Tibial artery (tissue), 4 donors: ENCODE results near the gene KYNU.

ENCODE experiments used
- DNase-seq, 2 donors: peaks; one replicate each; pipeline ENCODE4 v3.0.0-alpha.2; 2019
- H3K27ac ChIP-seq, 2 donors: fragments of 200-600 bp; sonication (generic) in 1 of 2; 1 replicate in 1 of 2; 2 replicates in 1 of 2; pipeline ENCODE4 v1.5.1; 2018 to 2019; ENCODE audit warnings: mild to moderate bottlenecking in 1 of 2
- H3K27me3 ChIP-seq, 2 donors: fragments of 200-600 bp; sonication (generic) in 1 of 2; one replicate each; pipeline versions ENCODE4 v1.5.1 to v1.6.0; 2016 to 2019
- H3K36me3 ChIP-seq, 3 donors: fragments of 200-600 bp; sonication (generic) in 2 of 3; one replicate each; pipeline ENCODE4 v1.5.1; 2016 to 2019; ENCODE audit warnings: mild to moderate bottlenecking in 2 of 3
- H3K4me1 ChIP-seq, 4 donors: fragments of 200-600 bp; sonication (generic) in 2 of 4; 1 replicate in 3 of 4; 2 replicates in 1 of 4; pipeline ENCODE4 v1.5.1; 2016 to 2019
- H3K4me3 ChIP-seq, 2 donors: fragments of 200-600 bp; sonication (generic) in 1 of 2; 1 replicate in 1 of 2; 2 replicates in 1 of 2; pipeline ENCODE4 v1.5.1; 2018 to 2019; ENCODE audit warnings: mild to moderate bottlenecking in 2 of 2
- H3K9me3 ChIP-seq, 3 donors: fragments of 200-600 bp; sonication (generic) in 1 of 3; one replicate each; pipeline ENCODE4 v1.5.1; 2016 to 2019
- CTCF ChIP-seq, 2 experiments: fragments of 200-600 bp in 1 of 2; fragments of 450-650 bp in 1 of 2; IDR thresholded peaks; one replicate each; pipeline ENCODE4 v1.5.1; 2017 to 2019; ENCODE audit warnings: antibody characterized with exemption in 2 of 2, mild to moderate bottlenecking in 1 of 2, moderate library complexity in 1 of 2
- intact Hi-C: fragments of 100-400 bp; cut with DNase I; formaldehyde crosslinking; loops from one replicate; pipeline ENCODE4 v1.15.0; 2023; ENCODE audit warnings: low total_unique reads

KYNU gene

GRCh38 chr2:142967060-142967459 is 89.6 kb downstream of the KYNU start:
- Histone ChIP-seq H3K36me3 (no peaks in the 10 kb centered on the region), H3K4me1 (no peaks in the 10 kb centered on the region), H3K27me3 (no peaks in the 10 kb centered on the region), H3K9me3 (no peaks in the 10 kb centered on the region), H3K4me3 (no peak overlapping the region), H3K27ac (no peak overlapping the region)
- TF ChIP-seq CTCF (IDR thresholded peaks at IDR 0.05): no peak
- DNase-seq: no peak
- intact Hi-C loops: no loop called here

- Histone ChIP-seq H3K36me3 (no peaks in the 10 kb centered on the region), H3K27ac (no peak overlapping the region), H3K4me3 (no peak overlapping the region), H3K9me3 (no peaks in the 10 kb centered on the region), H3K27me3 (no peaks in the 10 kb centered on the region), H3K4me1 (peaks cover 0 to 7% (median 2%) of the 10 kb centered on the region in 4 donors)
- DNase-seq: no peak
- intact Hi-C loops: no loop called here
- TF ChIP-seq CTCF (IDR thresholded peaks at IDR 0.05): no peak
Observed at GRCh38 chr2:142973160-142973821, 95.8 kb downstream of the KYNU start.

- Histone ChIP-seq H3K27ac (no peak overlapping the region), H3K4me3 (no peak overlapping the region), H3K9me3 (no peaks in the 10 kb centered on the region), H3K27me3 (no peaks in the 10 kb centered on the region), H3K36me3 (no peaks in the 10 kb centered on the region), H3K4me1 (peaks cover 0 to 7% (median 2%) of the 10 kb centered on the region in 4 donors)
- DNase-seq: no peak
- no peak for TF ChIP-seq CTCF (IDR thresholded peaks at IDR 0.05)
- intact Hi-C loops: no loop called here
Observed at GRCh38 chr2:142973822-142974207, 96.4 kb downstream of the KYNU start.

- no peaks in the 10 kb centered on the region for H3K9me3 ChIP-seq
- H3K27ac ChIP-seq: no peak overlapping the region
- no peak overlapping the region for H3K4me3 ChIP-seq
- DNase-seq: no peak
- TF ChIP-seq CTCF (IDR thresholded peaks at IDR 0.05): no peak
- H3K4me1 ChIP-seq: peaks cover 0 to 7% (median 2%) of the 10 kb centered on the region in 4 donors
- H3K27me3 ChIP-seq: no peaks in the 10 kb centered on the region
- intact Hi-C loops: loop anchor here (5.0 kb wide), 1 partner anchor 292 kb away; no protein-coding TSS in a partner anchor
- no peaks in the 10 kb centered on the region for H3K36me3 ChIP-seq
Observed at GRCh38 chr2:142974288-142975024, 97.0 kb downstream of the KYNU start.

- intact Hi-C loops: loop anchor here (5.0 kb wide), 1 partner anchor 293 kb away; no protein-coding TSS in a partner anchor
- Histone ChIP-seq H3K36me3 (no peaks in the 10 kb centered on the region), H3K27ac (no peak overlapping the region), H3K27me3 (no peaks in the 10 kb centered on the region), H3K9me3 (no peaks in the 10 kb centered on the region), H3K4me3 (no peak overlapping the region), H3K4me1 (peaks cover 0 to 7% (median 2%) of the 10 kb centered on the region in 4 donors)
- no peak for DNase-seq
- TF ChIP-seq CTCF (IDR thresholded peaks at IDR 0.05): no peak
Observed at GRCh38 chr2:142975239-142975638, 97.8 kb downstream of the KYNU start.
